GM10847 (cell line): ENCODE results near the gene RSRC1.

Source experiments
- POLR2A ChIP-seq: IDR thresholded peaks from 2 replicates; pipeline ENCODE4 v1.6.1; 2011; ENCODE audit not compliant: insufficient read length; ENCODE audit errors: extremely low read depth

RSRC1 gene

GRCh38 chr3:158368271-158368670, 258.4 kb downstream of the RSRC1 start:
- TF ChIP-seq POLR2A, result no peak

- no peak for TF ChIP-seq POLR2A
These were observed 259.4 kb downstream of the RSRC1 start for GRCh38 chr3:158369279-158369678.

GRCh38 chr3:158379517-158379916, 269.6 kb downstream of the RSRC1 start:
- no peak for TF ChIP-seq POLR2A

GRCh38 chr3:158381262-158381868, 271.5 kb downstream of the RSRC1 start:
- no peak for TF ChIP-seq POLR2A

- TF ChIP-seq POLR2A, result no peak
These were observed 272.6 kb downstream of the RSRC1 start for GRCh38 chr3:158382479-158382878.

- no peak for TF ChIP-seq POLR2A
These were observed 274.1 kb downstream of the RSRC1 start for GRCh38 chr3:158384019-158384418.

- no peak for TF ChIP-seq POLR2A
These were observed 285.5 kb downstream of the RSRC1 start for GRCh38 chr3:158395421-158395820.

- no peak for TF ChIP-seq POLR2A
These were observed 292.7 kb downstream of the RSRC1 start for GRCh38 chr3:158402590-158402989.

GRCh38 chr3:158403013-158403412, 293.1 kb downstream of the RSRC1 start:
- no peak for TF ChIP-seq POLR2A

GRCh38 chr3:158404131-158404718, 294.3 kb downstream of the RSRC1 start:
- TF ChIP-seq POLR2A, result no peak

- TF ChIP-seq POLR2A, result no peak
These were observed 295.6 kb downstream of the RSRC1 start for GRCh38 chr3:158405507-158405906.

GRCh38 chr3:158407844-158408517, 298.1 kb downstream of the RSRC1 start:
- no peak for TF ChIP-seq POLR2A

- TF ChIP-seq POLR2A, result no peak
These were observed 308.1 kb downstream of the RSRC1 start for GRCh38 chr3:158418035-158418434.

GRCh38 chr3:158419820-158420653, 310.1 kb downstream of the RSRC1 start:
- TF ChIP-seq POLR2A, result no peak

GRCh38 chr3:158420654-158421396, 310.9 kb downstream of the RSRC1 start:
- no peak for TF ChIP-seq POLR2A
